ENCODE results near the gene MED13L. TPM values are rescaled to one million over a fixed set of nuclear protein-coding genes. Genes with fewer than 3 reads are reported as not detected.

MED13L gene
- total and polyA plus RNA-seq, 2 experiments from 2014 or later: 11.7 to 88.7 TPM

GRCh38 chr12:115953450-115953849, 324.0 kb downstream of the MED13L start:
- DNase-seq: no peak
- WGBS, 2 experiments (ENCODE audit: low coverage in 1 of 2, low lambda C conversion rate in 2 of 2, missing lambda C conversion rate in 2 of 2): 76 to 77% methylated on average over 6 of the region's 6 CpGs
- Histone ChIP-seq H3K9me3 (ENCODE audit: low read depth) (no peaks in the 10 kb centered on the region), H3K9ac (no peak overlapping the region), H3K36me3 (ENCODE audit: low read depth) (0 out of 2 replicates have a peak, but pooled peaks cover 17% of the 10 kb centered on the region), H3K27ac (no peak overlapping the region), H3K9me2 (ENCODE audit: insufficient read depth) (no peaks in the 10 kb centered on the region), H2AFZ (no peak overlapping the region), H3K79me2 (ENCODE audit: insufficient read depth) (no peaks in the 10 kb centered on the region), H4K20me1 (ENCODE audit: insufficient read depth) (no peaks in the 10 kb centered on the region), H3K4me3 (no peak overlapping the region), H3K4me1 (ENCODE audit: insufficient read depth) (no peaks in the 10 kb centered on the region), H3K4me2 (ENCODE audit: unreplicated experiment) (no peak overlapping the region), H3K27me3 (replicated peaks; ENCODE audit: insufficient read depth) (no peaks in the 10 kb centered on the region), H3F3A (ENCODE audit: insufficient read depth) (peaks cover 10% of the 10 kb centered on the region; the same call in 1 of the 2 replicates)
- in situ Hi-C loops (cut with MboI): no loop called here
- TF ChIP-seq EZH2phosphoT487 (IDR thresholded peaks at IDR 0.05; ENCODE audit: insufficient read depth, low read depth) (no peak), EZH2 (IDR thresholded peaks at IDR 0.05; ENCODE audit: insufficient read depth, poor library complexity, severe bottlenecking) (no peak)

DNA sequence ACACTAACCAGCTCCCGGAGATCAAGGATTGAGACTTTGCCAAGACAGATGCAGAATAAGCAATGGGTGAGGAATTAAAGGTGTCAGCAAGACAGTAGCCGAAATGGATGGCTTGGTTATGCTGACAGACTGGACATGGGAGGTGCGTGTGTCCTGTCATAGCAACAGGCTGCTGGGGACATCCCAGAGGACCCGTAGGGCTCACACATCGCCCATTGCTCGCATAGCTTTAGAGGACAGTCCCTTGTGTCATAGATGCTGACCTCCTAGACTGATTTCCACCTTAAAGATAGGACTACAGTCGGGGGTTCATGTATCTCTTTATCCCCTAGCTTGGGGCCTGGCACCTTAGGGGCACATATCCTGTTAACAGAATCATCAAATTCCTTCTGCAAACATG, 324.5 kb downstream of the MED13L start:
- Histone ChIP-seq H3K79me2 (ENCODE audit: insufficient read depth) (no peaks in the 10 kb centered on the region), H3K36me3 (ENCODE audit: low read depth) (0 out of 2 replicates have a peak, but pooled peaks cover 17% of the 10 kb centered on the region), H3K27ac (no peak overlapping the region), H3K9ac (no peak overlapping the region), H3F3A (ENCODE audit: insufficient read depth) (peaks cover 10% of the 10 kb centered on the region; the same call in 1 of the 2 replicates), H3K9me2 (ENCODE audit: insufficient read depth) (no peaks in the 10 kb centered on the region), H3K4me1 (ENCODE audit: insufficient read depth) (no peaks in the 10 kb centered on the region), H3K4me3 (no peak overlapping the region), H3K4me2 (ENCODE audit: unreplicated experiment) (no peak overlapping the region), H2AFZ (no peak overlapping the region), H3K27me3 (replicated peaks; ENCODE audit: insufficient read depth) (no peaks in the 10 kb centered on the region), H4K20me1 (ENCODE audit: insufficient read depth) (no peaks in the 10 kb centered on the region), H3K9me3 (ENCODE audit: low read depth) (no peaks in the 10 kb centered on the region)
- in situ Hi-C loops (cut with MboI): no loop called here
- TF ChIP-seq EZH2 (IDR thresholded peaks at IDR 0.05; ENCODE audit: insufficient read depth, poor library complexity, severe bottlenecking) (no peak), EZH2phosphoT487 (IDR thresholded peaks at IDR 0.05; ENCODE audit: insufficient read depth, low read depth) (no peak)
- 95 to 97% methylated on average over 7 of the region's 7 CpGs for WGBS, 2 experiments (ENCODE audit: low coverage in 1 of 2, low lambda C conversion rate in 2 of 2, missing lambda C conversion rate in 2 of 2)
- DNase-seq: no peak

DNA sequence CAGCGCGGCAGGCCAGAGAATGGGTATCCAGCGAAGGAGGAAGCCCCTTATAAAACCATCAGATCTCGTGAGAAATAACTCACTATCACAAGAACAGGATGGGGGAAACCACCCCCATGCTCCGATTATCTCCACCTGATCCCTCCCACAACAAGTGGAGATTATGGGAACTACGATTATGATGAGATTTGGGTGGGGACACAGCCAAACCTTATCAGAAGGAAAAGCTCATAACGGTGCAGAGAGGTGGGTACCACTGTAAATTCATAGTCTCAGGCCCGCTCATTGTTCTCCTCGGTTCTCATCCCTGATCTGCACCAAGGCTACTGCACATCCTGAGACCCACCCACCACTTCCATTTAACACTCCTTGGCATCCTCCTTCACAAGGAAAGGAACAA, 326.5 kb downstream of the MED13L start:
- H3K4me3 ChIP-seq: no peak overlapping the region
- H3K27ac ChIP-seq: no peak overlapping the region
- H3K9me3 ChIP-seq (ENCODE audit: low read depth): no peaks in the 10 kb centered on the region
- H3K9ac ChIP-seq: no peak overlapping the region
- no peak overlapping the region for H3K4me2 ChIP-seq (ENCODE audit: unreplicated experiment)
- H3K9me2 ChIP-seq (ENCODE audit: insufficient read depth): no peaks in the 10 kb centered on the region
- no peaks in the 10 kb centered on the region for H3K27me3 ChIP-seq (replicated peaks; ENCODE audit: insufficient read depth)
- 86 to 91% methylated on average over 9 of the region's 9 CpGs for WGBS, 2 experiments (ENCODE audit: low coverage in 1 of 2, low lambda C conversion rate in 2 of 2, missing lambda C conversion rate in 2 of 2)
- in situ Hi-C loops (cut with MboI): no loop called here
- 0 out of 2 replicates have a peak, but pooled peaks cover 5% of the 10 kb centered on the region for H3K36me3 ChIP-seq (ENCODE audit: low read depth)
- no peaks in the 10 kb centered on the region for H3K79me2 ChIP-seq (ENCODE audit: insufficient read depth)
- H4K20me1 ChIP-seq (ENCODE audit: insufficient read depth): no peaks in the 10 kb centered on the region
- H2AFZ ChIP-seq: no peak overlapping the region
- no peak for TF ChIP-seq EZH2phosphoT487 (IDR thresholded peaks at IDR 0.05; ENCODE audit: insufficient read depth, low read depth)
- no peak for TF ChIP-seq EZH2 (IDR thresholded peaks at IDR 0.05; ENCODE audit: insufficient read depth, poor library complexity, severe bottlenecking)
- H3F3A ChIP-seq (ENCODE audit: insufficient read depth): peaks cover 10% of the 10 kb centered on the region; the same call in 1 of the 2 replicates
- no peak for DNase-seq
- no peaks in the 10 kb centered on the region for H3K4me1 ChIP-seq (ENCODE audit: insufficient read depth)

- DNase-seq: no peak
- Histone ChIP-seq H3K4me3 (no peak overlapping the region), H3F3A (ENCODE audit: insufficient read depth) (0 out of 2 replicates have a peak, but pooled peaks cover under 1% of the 10 kb centered on the region), H3K27me3 (replicated peaks; ENCODE audit: insufficient read depth) (no peaks in the 10 kb centered on the region), H3K79me2 (ENCODE audit: insufficient read depth) (no peaks in the 10 kb centered on the region), H3K4me1 (ENCODE audit: insufficient read depth) (no peaks in the 10 kb centered on the region), H3K9ac (no peak overlapping the region), H3K4me2 (ENCODE audit: unreplicated experiment) (no peak overlapping the region), H2AFZ (no peak overlapping the region), H3K27ac (no peak overlapping the region), H3K9me3 (ENCODE audit: low read depth) (no peaks in the 10 kb centered on the region), H3K36me3 (ENCODE audit: low read depth) (no peaks in the 10 kb centered on the region), H4K20me1 (ENCODE audit: insufficient read depth) (no peaks in the 10 kb centered on the region), H3K9me2 (ENCODE audit: insufficient read depth) (no peaks in the 10 kb centered on the region)
- TF ChIP-seq EZH2 (IDR thresholded peaks at IDR 0.05; ENCODE audit: insufficient read depth, poor library complexity, severe bottlenecking) (no peak), EZH2phosphoT487 (IDR thresholded peaks at IDR 0.05; ENCODE audit: insufficient read depth, low read depth) (no peak)
- WGBS, 2 experiments (ENCODE audit: low coverage in 1 of 2, low lambda C conversion rate in 2 of 2, missing lambda C conversion rate in 2 of 2): 80 to 81% methylated on average over 8 of the region's 8 CpGs
- in situ Hi-C loops (cut with MboI): no loop called here
These were observed 327.8 kb downstream of the MED13L start for GRCh38 chr12:115949675-115950074.

DNA sequence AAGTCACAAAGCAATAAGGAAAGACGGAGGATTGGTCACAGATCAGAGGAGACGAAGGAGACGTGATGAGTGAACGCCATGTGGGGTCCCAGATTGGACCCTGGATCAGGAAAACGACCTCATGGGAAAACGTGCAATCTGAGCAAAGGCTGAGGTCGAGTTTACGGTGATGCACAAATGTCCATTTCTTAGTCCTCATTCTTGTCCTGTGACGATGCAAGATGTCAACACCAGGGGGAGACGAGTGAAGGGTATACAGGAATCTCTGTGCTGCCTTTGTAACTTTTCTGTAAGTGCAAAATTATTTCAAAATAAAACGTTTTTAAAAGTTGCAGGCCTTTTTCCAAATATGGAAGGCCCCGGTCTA, 329.8 kb downstream of the MED13L start:
- Histone ChIP-seq H4K20me1 (ENCODE audit: insufficient read depth) (no peaks in the 10 kb centered on the region), H3K36me3 (ENCODE audit: low read depth) (no peaks in the 10 kb centered on the region), H3K4me1 (ENCODE audit: insufficient read depth) (no peaks in the 10 kb centered on the region), H2AFZ (no peak overlapping the region), H3K9me2 (ENCODE audit: insufficient read depth) (no peaks in the 10 kb centered on the region), H3F3A (ENCODE audit: insufficient read depth) (no peaks in the 10 kb centered on the region), H3K4me2 (ENCODE audit: unreplicated experiment) (no peak overlapping the region), H3K9ac (no peak overlapping the region), H3K4me3 (no peak overlapping the region), H3K27ac (no peak overlapping the region), H3K27me3 (replicated peaks; ENCODE audit: insufficient read depth) (no peaks in the 10 kb centered on the region), H3K79me2 (ENCODE audit: insufficient read depth) (no peaks in the 10 kb centered on the region), H3K9me3 (ENCODE audit: low read depth) (no peaks in the 10 kb centered on the region)
- WGBS, 2 experiments (ENCODE audit: low coverage in 1 of 2, low lambda C conversion rate in 2 of 2, missing lambda C conversion rate in 2 of 2): 69 to 71% methylated on average over 12 of the region's 12 CpGs
- in situ Hi-C loops (cut with MboI): no loop called here
- no peak for TF ChIP-seq EZH2 (IDR thresholded peaks at IDR 0.05; ENCODE audit: insufficient read depth, poor library complexity, severe bottlenecking)
- no peak for TF ChIP-seq EZH2phosphoT487 (IDR thresholded peaks at IDR 0.05; ENCODE audit: insufficient read depth, low read depth)
- no peak for DNase-seq
